ENCODE data around the gene SLC37A1.

Gene SLC37A1

GRCh38 chr21:42472521-42472920 is 41.1 kb upstream of the SLC37A1 start:
- H3K4me3 ChIP-seq (ENCODE audit: low read depth, low read length): no peak overlapping the region
- H3K27me3 ChIP-seq (ENCODE audit: insufficient read depth, low read depth, severe bottlenecking): no peaks in the 10 kb centered on the region
- no peak for TF ChIP-seq CTCF (IDR thresholded peaks at IDR 0.05; ENCODE audit: low read depth, low read length)
- no peak for DNase-seq
- H3K9me3 ChIP-seq (ENCODE audit: severe bottlenecking): no peaks in the 10 kb centered on the region
- no peaks in the 10 kb centered on the region for H3K36me3 ChIP-seq
- H3K27ac ChIP-seq: no peak overlapping the region

- no peak overlapping the region for H3K4me3 ChIP-seq (ENCODE audit: low read depth, low read length)
- H3K36me3 ChIP-seq: no peaks in the 10 kb centered on the region
- no peaks in the 10 kb centered on the region for H3K9me3 ChIP-seq (ENCODE audit: severe bottlenecking)
- H3K27me3 ChIP-seq (ENCODE audit: insufficient read depth, low read depth, severe bottlenecking): no peaks in the 10 kb centered on the region
- peak; percentile 3 for DNase-seq
- no peak overlapping the region for H3K27ac ChIP-seq
- TF ChIP-seq CTCF (IDR thresholded peaks at IDR 0.05; ENCODE audit: low read depth, low read length): no peak
These were observed 40.1 kb upstream of the SLC37A1 start for GRCh38 chr21:42473498-42474042.

DNA sequence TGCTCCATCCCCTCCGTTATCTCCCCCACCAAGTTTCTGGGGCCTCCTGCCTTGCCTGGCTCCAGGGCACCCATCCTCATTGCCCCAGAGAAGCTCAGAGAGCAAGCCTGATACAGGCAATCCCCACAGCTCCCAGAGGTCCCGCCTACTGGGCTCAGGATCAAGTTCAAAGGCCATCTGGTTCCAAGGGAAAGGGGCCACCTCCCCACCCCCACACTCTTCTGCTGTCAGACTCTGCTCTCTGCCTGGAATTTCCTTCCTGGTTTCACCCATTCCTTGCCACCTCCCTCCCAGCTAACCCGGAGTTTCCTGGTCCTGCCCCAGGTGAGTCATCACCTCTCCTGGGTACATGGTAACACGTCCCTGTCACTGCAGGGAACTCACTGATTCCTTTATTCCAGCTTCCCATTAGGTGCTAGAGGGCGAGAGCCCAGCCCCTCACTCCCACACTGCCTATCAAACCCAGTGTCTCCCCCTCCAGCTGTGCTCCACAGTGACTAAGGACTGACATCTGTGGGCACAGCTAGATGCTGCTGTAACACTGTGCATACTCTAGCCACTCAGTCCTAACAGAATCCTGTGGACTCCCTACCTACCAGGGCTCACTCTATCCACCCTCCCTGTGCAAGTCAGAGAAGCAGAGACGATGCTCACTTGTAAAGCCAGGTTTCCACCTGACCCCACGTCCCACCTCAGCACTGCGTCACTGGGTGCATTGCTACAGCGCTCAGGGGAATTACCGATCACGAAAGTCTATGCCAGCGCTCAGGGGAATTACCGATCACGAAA is 39.4 kb upstream of the SLC37A1 start:
- peak; percentile 54 for DNase-seq
- H3K36me3 ChIP-seq: no peaks in the 10 kb centered on the region
- H3K27ac ChIP-seq: no peak overlapping the region
- no peaks in the 10 kb centered on the region for H3K9me3 ChIP-seq (ENCODE audit: severe bottlenecking)
- H3K27me3 ChIP-seq (ENCODE audit: insufficient read depth, low read depth, severe bottlenecking): no peaks in the 10 kb centered on the region
- no peak for TF ChIP-seq CTCF (IDR thresholded peaks at IDR 0.05; ENCODE audit: low read depth, low read length)
- H3K4me3 ChIP-seq (ENCODE audit: low read depth, low read length): no peak overlapping the region

DNA sequence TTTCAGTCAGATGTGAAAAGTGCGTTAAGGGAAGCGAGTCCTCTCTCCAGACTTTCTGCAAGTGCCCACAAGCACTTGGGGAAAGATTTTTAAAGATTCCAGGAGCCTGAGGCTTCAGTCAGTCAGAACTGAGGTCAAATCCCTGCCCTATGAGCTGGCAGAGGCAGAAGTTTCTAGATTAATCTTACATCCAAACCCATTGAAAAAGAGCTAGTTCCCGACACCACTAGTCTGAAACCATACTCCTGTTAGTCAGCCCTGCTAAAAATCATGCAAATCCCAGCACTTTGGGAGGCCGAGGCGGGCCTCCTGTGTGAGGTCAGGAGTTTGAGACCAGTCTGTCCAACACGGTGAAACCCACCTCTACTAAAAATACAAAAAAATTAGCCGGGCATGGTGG is 38.6 kb upstream of the SLC37A1 start:
- Histone ChIP-seq H3K36me3 (no peaks in the 10 kb centered on the region), H3K27me3 (ENCODE audit: insufficient read depth, low read depth, severe bottlenecking) (no peaks in the 10 kb centered on the region), H3K4me3 (ENCODE audit: low read depth, low read length) (no peak overlapping the region), H3K9me3 (ENCODE audit: severe bottlenecking) (no peaks in the 10 kb centered on the region), H3K27ac (no peak overlapping the region)
- no peak for TF ChIP-seq CTCF (IDR thresholded peaks at IDR 0.05; ENCODE audit: low read depth, low read length)
- DNase-seq: peak; percentile 2

DNA sequence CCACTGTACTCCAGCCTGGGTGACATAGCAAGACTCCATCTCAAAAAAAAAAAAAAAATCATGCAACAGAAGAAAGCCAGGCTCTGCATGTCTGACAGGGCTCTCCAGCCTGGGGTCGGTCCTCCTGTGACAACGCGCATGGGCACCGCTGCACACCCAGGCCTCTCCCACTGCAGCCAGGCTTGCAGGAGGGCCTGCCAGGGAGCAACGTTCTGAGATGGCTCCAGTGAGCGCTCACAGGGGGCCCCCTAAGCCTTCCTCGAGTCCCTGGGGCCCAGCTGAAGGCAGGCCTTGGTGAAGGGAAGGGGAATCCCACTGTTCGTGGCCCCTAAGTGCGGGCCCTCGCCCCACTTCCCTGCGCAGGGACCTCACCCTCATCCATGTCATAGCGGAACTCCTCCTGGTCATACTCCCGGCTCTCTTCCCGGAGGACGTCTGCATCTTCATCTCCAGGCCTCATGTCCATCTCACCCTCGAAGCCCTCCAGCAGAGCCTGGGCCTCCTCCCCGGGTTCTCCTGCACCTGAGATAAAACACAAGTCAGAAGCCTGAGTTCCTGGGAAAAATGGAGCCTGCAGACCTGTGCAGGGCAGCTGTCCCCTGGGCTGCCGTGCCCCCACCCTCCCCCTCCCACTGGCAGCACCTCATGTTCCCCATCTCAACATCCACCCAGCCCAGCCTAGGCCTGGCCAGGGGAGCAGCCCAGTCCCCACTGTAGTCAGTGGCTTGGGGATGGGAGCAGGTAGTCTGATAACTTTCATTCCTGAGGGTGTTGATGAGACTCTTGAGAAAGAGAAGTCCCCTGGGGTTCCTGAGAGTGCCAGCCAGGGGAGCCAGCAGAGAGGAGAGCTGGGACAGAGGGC is 37.9 kb upstream of the SLC37A1 start:
- H3K36me3 ChIP-seq: no peaks in the 10 kb centered on the region
- H3K4me3 ChIP-seq (ENCODE audit: low read depth, low read length): no peak overlapping the region
- no peak for TF ChIP-seq CTCF (IDR thresholded peaks at IDR 0.05; ENCODE audit: low read depth, low read length)
- no peaks in the 10 kb centered on the region for H3K27me3 ChIP-seq (ENCODE audit: insufficient read depth, low read depth, severe bottlenecking)
- no peaks in the 10 kb centered on the region for H3K9me3 ChIP-seq (ENCODE audit: severe bottlenecking)
- no peak overlapping the region for H3K27ac ChIP-seq
- peak; percentile 4 for DNase-seq
